GM12801 (cell line): ENCODE measurements around the gene PGM3.

Experiments
- CTCF ChIP-seq: IDR thresholded peaks from one replicate; pipeline ENCODE4 v1.5.1; 2011; ENCODE audit warnings: control low read depth; ENCODE audit not compliant: insufficient read length; ENCODE audit errors: extremely low read depth

PGM3 gene

GRCh38 chr6:83117802-83118201, 75.3 kb downstream of the PGM3 start:
- TF ChIP-seq CTCF = no peak
